HG02798 (cell line): Measurements from ENCODE around the gene KHDC1L.
A peak's percentile ranks its signal among the peaks of the same experiment; 100 is the strongest.
"Not testable (repeated sequence)": the region's sequence is repeated elsewhere in the genome, so short reads cannot be mapped to it uniquely, and the experiment has no call there.

ENCODE experiments used
- ATAC-seq: cut with Tn5 transposase; IDR thresholded peaks from one replicate; pipeline ENCODE4 v1.9.1; 2021; ENCODE audit warnings: mild to moderate bottlenecking; ENCODE audit not compliant: unreplicated experiment, poor library complexity

The KHDC1L gene

GRCh38 chr6:73209117-73209516, 16.2 kb downstream of the KHDC1L start:
- ATAC-seq, result no peak

- no peak for ATAC-seq
Observed at GRCh38 chr6:73207221-73207837, 18.0 kb downstream of the KHDC1L start.

- ATAC-seq, result no peak
Observed at GRCh38 chr6:73204252-73204651, 21.0 kb downstream of the KHDC1L start.

GRCh38 chr6:73203098-73203497, 22.2 kb downstream of the KHDC1L start:
- no peak for ATAC-seq

- no peak for ATAC-seq
Observed at GRCh38 chr6:73200735-73201134, 24.6 kb downstream of the KHDC1L start.

- ATAC-seq, result no peak
Observed at GRCh38 chr6:73200247-73200646, 25.0 kb downstream of the KHDC1L start.

- ATAC-seq, result no peak
Observed at GRCh38 chr6:73194744-73195143, 30.6 kb downstream of the KHDC1L start.

GRCh38 chr6:73193302-73193701, 32.0 kb downstream of the KHDC1L start:
- not testable (repeated sequence) for ATAC-seq

GRCh38 chr6:73182021-73182607, 43.2 kb downstream of the KHDC1L start:
- peak; percentile 50 for ATAC-seq

GRCh38 chr6:73180763-73181619, 44.3 kb downstream of the KHDC1L start:
- peak; percentile 83 for ATAC-seq

GRCh38 chr6:73180076-73180738, 45.1 kb downstream of the KHDC1L start:
- no peak for ATAC-seq

GRCh38 chr6:73177221-73177944, 47.9 kb downstream of the KHDC1L start:
- ATAC-seq, result peak; percentile 68

- no peak for ATAC-seq
Observed at GRCh38 chr6:73176057-73176456, 49.2 kb downstream of the KHDC1L start.

- no peak for ATAC-seq
Observed at GRCh38 chr6:73174646-73175045, 50.6 kb downstream of the KHDC1L start.
